OCI-LY3 (cell line): ENCODE data around the gene SOX13.

Source experiments
- H2AFZ ChIP-seq: fragments of 200-600, 300-600 bp; shearing (Covaris generic); 2 replicates; pipeline ENCODE4 v1.6.0; 2014; ENCODE audit warnings: antibody characterized with exemption, low read depth, low read length
- H3K27ac ChIP-seq: fragments of 200-600, 300-600 bp; sonication (generic); 2 replicates; pipeline ENCODE4 v1.5.1; 2014; ENCODE audit warnings: mild to moderate bottlenecking, low read length, moderate library complexity, mixed read lengths
- H3K27me3 ChIP-seq: fragments of 200-600, 300-600 bp; sonication (generic); 2 replicates; pipeline ENCODE4 v1.6.1; 2014; ENCODE audit warnings: low read depth, low read length, mixed read lengths
- H3K36me3 ChIP-seq: fragments of 200-600, 300-600 bp; sonication (generic); replicated peaks from 2 replicates; pipeline ENCODE3; 2014; ENCODE audit warnings: low read depth, low read length, mixed read lengths
- H3K4me1 ChIP-seq: fragments of 300-600, 200-600 bp; sonication (generic); 2 replicates; pipeline ENCODE4 v1.6.1; 2014; ENCODE audit warnings: low read length, mixed read lengths
- H3K4me2 ChIP-seq: fragments of 200-600, 300-600 bp; sonication (generic); 2 replicates; pipeline ENCODE4 v1.6.1; 2014; ENCODE audit warnings: low read length, mixed read lengths
- H3K4me3 ChIP-seq: fragments of 300-600, 200-600 bp; sonication (generic); 2 replicates; pipeline ENCODE4 v1.5.1; 2014; ENCODE audit warnings: antibody characterized with exemption, mild to moderate bottlenecking, low read length, moderate library complexity
- H3K79me2 ChIP-seq: fragments of 300-600, 200-600 bp; shearing (Covaris generic); 2 replicates; pipeline ENCODE4 v1.6.1; 2014; ENCODE audit warnings: mild to moderate bottlenecking, low read length, mixed read lengths
- H3K9ac ChIP-seq: fragments of 300-600, 200-600 bp; shearing (Covaris generic); 2 replicates; pipeline ENCODE4 v1.6.0; 2014; ENCODE audit warnings: mild to moderate bottlenecking, low read length, moderate library complexity
- H3K9me3 ChIP-seq: fragments of 200-600, 300-600 bp; shearing (Covaris generic); 2 replicates; pipeline ENCODE4 v1.6.1; 2014; ENCODE audit warnings: low read length, mixed read lengths; ENCODE audit not compliant: insufficient read depth
- H4K20me1 ChIP-seq: fragments of 200-600, 300-600 bp; sonication (generic); 2 replicates; pipeline ENCODE4 v1.6.1; 2016; ENCODE audit warnings: low read length, mixed read lengths; ENCODE audit not compliant: insufficient read depth
- EZH2phosphoT487 ChIP-seq: fragments of 200-600 bp; shearing (Covaris generic); IDR thresholded peaks from 2 replicates; pipeline ENCODE4 v1.6.1; 2018; ENCODE audit warnings: antibody characterized with exemption, mixed run types, low read depth
- TF ChIP-seq, protein P1 (sequence below): fragments of 200-600, 300-600 bp; sonication (generic); IDR thresholded peaks from 2 replicates; pipeline ENCODE4 v1.5.1; 2014; ENCODE audit warnings: antibody characterized with exemption, low read length, low read depth

SOX13 gene

GRCh38 chr1:204146965-204147364, 74.0 kb downstream of the SOX13 start:
- TF ChIP-seq, protein P1, sequence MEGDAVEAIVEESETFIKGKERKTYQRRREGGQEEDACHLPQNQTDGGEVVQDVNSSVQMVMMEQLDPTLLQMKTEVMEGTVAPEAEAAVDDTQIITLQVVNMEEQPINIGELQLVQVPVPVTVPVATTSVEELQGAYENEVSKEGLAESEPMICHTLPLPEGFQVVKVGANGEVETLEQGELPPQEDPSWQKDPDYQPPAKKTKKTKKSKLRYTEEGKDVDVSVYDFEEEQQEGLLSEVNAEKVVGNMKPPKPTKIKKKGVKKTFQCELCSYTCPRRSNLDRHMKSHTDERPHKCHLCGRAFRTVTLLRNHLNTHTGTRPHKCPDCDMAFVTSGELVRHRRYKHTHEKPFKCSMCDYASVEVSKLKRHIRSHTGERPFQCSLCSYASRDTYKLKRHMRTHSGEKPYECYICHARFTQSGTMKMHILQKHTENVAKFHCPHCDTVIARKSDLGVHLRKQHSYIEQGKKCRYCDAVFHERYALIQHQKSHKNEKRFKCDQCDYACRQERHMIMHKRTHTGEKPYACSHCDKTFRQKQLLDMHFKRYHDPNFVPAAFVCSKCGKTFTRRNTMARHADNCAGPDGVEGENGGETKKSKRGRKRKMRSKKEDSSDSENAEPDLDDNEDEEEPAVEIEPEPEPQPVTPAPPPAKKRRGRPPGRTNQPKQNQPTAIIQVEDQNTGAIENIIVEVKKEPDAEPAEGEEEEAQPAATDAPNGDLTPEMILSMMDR: no peak
- no peak for TF ChIP-seq EZH2phosphoT487
- H3K9me3 ChIP-seq: no peaks in the 10 kb centered on the region
- no peak overlapping the region for H3K9ac ChIP-seq
- H3K79me2 ChIP-seq: no peaks in the 10 kb centered on the region
- H4K20me1 ChIP-seq: no peaks in the 10 kb centered on the region
- H2AFZ ChIP-seq: no peak overlapping the region
- H3K4me2 ChIP-seq: no peak overlapping the region
- H3K36me3 ChIP-seq: no peaks in the 10 kb centered on the region
- H3K4me1 ChIP-seq: no peaks in the 10 kb centered on the region
- H3K4me3 ChIP-seq: no peak overlapping the region
- peaks cover 31% of the 10 kb centered on the region for H3K27me3 ChIP-seq
- H3K27ac ChIP-seq: no peak overlapping the region

- no peaks in the 10 kb centered on the region for H3K9me3 ChIP-seq
- no peak overlapping the region for H3K9ac ChIP-seq
- no peaks in the 10 kb centered on the region for H3K79me2 ChIP-seq
- H4K20me1 ChIP-seq: no peaks in the 10 kb centered on the region
- TF ChIP-seq, protein P1: no peak
- no peak for TF ChIP-seq EZH2phosphoT487
- H3K27ac ChIP-seq: no peak overlapping the region
- no peak overlapping the region for H2AFZ ChIP-seq
- no peaks in the 10 kb centered on the region for H3K36me3 ChIP-seq
- no peak overlapping the region for H3K4me2 ChIP-seq
- H3K4me3 ChIP-seq: no peak overlapping the region
- peaks cover 24% of the 10 kb centered on the region for H3K27me3 ChIP-seq
- H3K4me1 ChIP-seq: no peaks in the 10 kb centered on the region
These were observed 74.8 kb downstream of the SOX13 start for GRCh38 chr1:204147406-204148383.

GRCh38 chr1:204149107-204149506, 76.2 kb downstream of the SOX13 start:
- H3K79me2 ChIP-seq: no peaks in the 10 kb centered on the region
- H3K4me3 ChIP-seq: no peak overlapping the region
- peaks cover 21% of the 10 kb centered on the region for H3K27me3 ChIP-seq
- H2AFZ ChIP-seq: no peak overlapping the region
- no peak overlapping the region for H3K9ac ChIP-seq
- no peak overlapping the region for H3K4me2 ChIP-seq
- H4K20me1 ChIP-seq: no peaks in the 10 kb centered on the region
- H3K27ac ChIP-seq: no peak overlapping the region
- H3K9me3 ChIP-seq: no peaks in the 10 kb centered on the region
- no peaks in the 10 kb centered on the region for H3K36me3 ChIP-seq
- no peaks in the 10 kb centered on the region for H3K4me1 ChIP-seq
- no peak for TF ChIP-seq EZH2phosphoT487
- TF ChIP-seq, protein P1: no peak

DNA sequence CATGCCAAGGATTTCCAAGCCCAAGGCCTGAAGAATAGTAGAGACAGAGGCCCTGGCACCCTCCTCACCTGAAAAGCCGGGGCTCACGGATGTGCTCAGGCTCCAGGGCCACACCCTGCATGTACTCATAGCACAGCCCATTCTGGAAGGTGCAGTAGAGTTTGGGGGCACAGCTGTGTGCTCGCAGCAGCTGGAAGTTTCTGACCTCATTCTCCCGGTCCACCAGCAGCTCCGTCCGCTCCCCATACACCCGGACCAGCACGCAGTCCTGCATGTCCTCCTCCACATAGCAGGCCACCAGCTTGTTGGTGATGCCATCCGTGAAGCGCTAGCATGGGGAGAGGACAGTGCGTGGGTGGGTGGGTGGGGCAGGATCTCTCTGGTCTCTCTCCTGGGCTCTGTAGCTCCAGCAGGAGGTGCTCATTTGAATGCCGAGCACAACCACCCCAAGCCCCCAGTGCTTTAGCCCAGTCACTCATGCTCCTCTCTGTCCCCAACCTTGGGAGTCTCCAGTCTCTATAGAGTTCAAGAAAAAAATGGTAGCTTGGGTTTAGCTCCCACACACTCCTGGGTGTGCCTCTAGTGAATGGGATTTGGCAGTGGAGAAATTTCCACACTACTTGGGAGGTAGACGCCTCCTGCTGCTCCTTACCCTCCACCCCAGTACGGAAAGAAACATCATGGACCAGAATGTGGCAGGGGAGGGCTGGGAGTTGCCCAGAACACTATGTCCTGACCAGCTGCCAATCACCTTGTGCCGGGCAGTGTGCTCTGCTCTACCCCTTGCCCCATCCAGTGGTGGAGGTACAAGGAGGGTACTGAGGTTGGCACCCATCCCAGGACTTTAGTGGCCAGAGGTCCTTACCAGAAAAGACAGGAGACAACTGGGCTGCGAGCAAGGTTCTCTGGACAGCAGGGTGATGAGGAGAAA, 77.0 kb downstream of the SOX13 start:
- no peak overlapping the region for H3K4me3 ChIP-seq
- no peak overlapping the region for H3K9ac ChIP-seq
- H2AFZ ChIP-seq: no peak overlapping the region
- no peak overlapping the region for H3K27ac ChIP-seq
- no peaks in the 10 kb centered on the region for H3K79me2 ChIP-seq
- H4K20me1 ChIP-seq: no peaks in the 10 kb centered on the region
- H3K36me3 ChIP-seq: no peaks in the 10 kb centered on the region
- TF ChIP-seq, protein P1: no peak
- TF ChIP-seq EZH2phosphoT487: no peak
- no peak overlapping the region for H3K4me2 ChIP-seq
- H3K27me3 ChIP-seq: peaks cover 15% of the 10 kb centered on the region
- H3K4me1 ChIP-seq: no peaks in the 10 kb centered on the region
- no peaks in the 10 kb centered on the region for H3K9me3 ChIP-seq
